GDM1 (cell line): Measurements from ENCODE around the gene PSME3.
"Not testable (repeated sequence)": the region's sequence is repeated elsewhere in the genome, so short reads cannot be mapped to it uniquely, and the experiment has no call there.

Experiments used
- DNase-seq: peaks from one replicate; lab custom pipeline; 2025; lab: John Stamatoyannopoulos, UW

PSME3 gene

GRCh38 chr17:42851371-42852240 is 18.4 kb downstream of the PSME3 start:
- DNase-seq = not testable (repeated sequence)

GRCh38 chr17:42852351-42852750 is 19.2 kb downstream of the PSME3 start:
- no peak for DNase-seq

- no peak for DNase-seq
These were observed 19.8 kb downstream of the PSME3 start for GRCh38 chr17:42853004-42853403.

- DNase-seq = no peak
These were observed 20.4 kb downstream of the PSME3 start for GRCh38 chr17:42853597-42853967.

GRCh38 chr17:42853968-42854790 is 21.0 kb downstream of the PSME3 start:
- DNase-seq = no peak

- no peak for DNase-seq
These were observed 21.9 kb downstream of the PSME3 start for GRCh38 chr17:42855048-42855596.

- DNase-seq = not testable (repeated sequence)
These were observed 22.9 kb downstream of the PSME3 start for GRCh38 chr17:42856093-42856492.

GRCh38 chr17:42856516-42856915 is 23.3 kb downstream of the PSME3 start:
- not testable (repeated sequence) for DNase-seq

- DNase-seq = no peak
These were observed 24.2 kb downstream of the PSME3 start for GRCh38 chr17:42857389-42857788.

GRCh38 chr17:42865638-42866094 is 32.5 kb downstream of the PSME3 start:
- DNase-seq = no peak

GRCh38 chr17:42866216-42866615 is 33.0 kb downstream of the PSME3 start:
- no peak for DNase-seq

GRCh38 chr17:42866631-42867575 is 33.7 kb downstream of the PSME3 start:
- no peak for DNase-seq

GRCh38 chr17:42867694-42868261 is 34.6 kb downstream of the PSME3 start:
- not testable (repeated sequence) for DNase-seq

GRCh38 chr17:42868338-42868737 is 35.1 kb downstream of the PSME3 start:
- DNase-seq = no peak

- no peak for DNase-seq
These were observed 38.5 kb downstream of the PSME3 start for GRCh38 chr17:42871647-42872046.

GRCh38 chr17:42872251-42872965 is 39.2 kb downstream of the PSME3 start:
- no peak for DNase-seq

- no peak for DNase-seq
These were observed 40.1 kb downstream of the PSME3 start for GRCh38 chr17:42873315-42873714.

GRCh38 chr17:42873932-42874695 is 40.9 kb downstream of the PSME3 start:
- DNase-seq = not testable (repeated sequence)

- DNase-seq = no peak
These were observed 43.8 kb downstream of the PSME3 start for GRCh38 chr17:42877037-42877436.
